ENCODE results near the gene LCE1B. TPM values are rescaled to one million over a fixed set of nuclear protein-coding genes. Genes with fewer than 3 reads are reported as not detected.
A peak's percentile ranks its signal among the peaks of the same experiment; 100 is the strongest.

The LCE1B gene
- total and polyA plus RNA-seq, 8 donors = not detected

GRCh38 chr1:152801333-152801732 lies 10.4 kb upstream of the LCE1B start:
- Histone ChIP-seq H3K27me3 (no peaks in the 10 kb centered on the region), H3K36me3 (no peaks in the 10 kb centered on the region), H3K9me3 (no peaks in the 10 kb centered on the region), H3K4me1 (no peaks in the 10 kb centered on the region), H3K27ac (no peak overlapping the region), H3K4me3 (no peak overlapping the region)
- DNase-seq (no peak), ATAC-seq (no peak)
- intact Hi-C loops (cut with DNase I) = no loop called here
- no peak for TF ChIP-seq CTCF (IDR thresholded peaks at IDR 0.05)

GRCh38 chr1:152806576-152806975 lies 5.2 kb upstream of the LCE1B start, which contains the start of gene LCE1C:
LCE1C (minus strand) TSS chr1:152806651; CDS start chr1:152805478, 1,173 bp downstream.
- intact Hi-C loops (cut with DNase I) = no loop called here
- no peaks in the 10 kb centered on the region for H3K36me3 ChIP-seq
- no peaks in the 10 kb centered on the region for H3K4me1 ChIP-seq
- no peaks in the 10 kb centered on the region for H3K27me3 ChIP-seq
- no peaks in the 10 kb centered on the region for H3K9me3 ChIP-seq
- no peak for ATAC-seq
- DNase-seq = no peak
- no peak within 1 kb of the TSS for H3K4me3 ChIP-seq
- TF ChIP-seq CTCF (IDR thresholded peaks at IDR 0.05) = no peak
- no peak within 1 kb of the TSS for H3K27ac ChIP-seq

- no peaks in the 10 kb centered on the region for H3K27me3 ChIP-seq
- no peak for DNase-seq
- H3K4me1 ChIP-seq = no peaks in the 10 kb centered on the region
- no peak for TF ChIP-seq CTCF (IDR thresholded peaks at IDR 0.05)
- no peak for ATAC-seq
- no peaks in the 10 kb centered on the region for H3K36me3 ChIP-seq
- no peak overlapping the region for H3K27ac ChIP-seq
- no peak overlapping the region for H3K4me3 ChIP-seq
- intact Hi-C loops (cut with DNase I) = no loop called here
- H3K9me3 ChIP-seq = no peaks in the 10 kb centered on the region
Measured at GRCh38 chr1:152811050-152811449, 721 bp upstream of the LCE1B start.

- DNase-seq (no peak), ATAC-seq (no peak)
- H3K4me3 ChIP-seq = no peak overlapping the region
- H3K4me1 ChIP-seq = no peaks in the 10 kb centered on the region
- no peaks in the 10 kb centered on the region for H3K9me3 ChIP-seq
- intact Hi-C loops (cut with DNase I) = no loop called here
- no peak for TF ChIP-seq CTCF (IDR thresholded peaks at IDR 0.05)
- no peak overlapping the region for H3K27ac ChIP-seq
- no peaks in the 10 kb centered on the region for H3K36me3 ChIP-seq
- no peaks in the 10 kb centered on the region for H3K27me3 ChIP-seq
Measured at GRCh38 chr1:152817309-152817708, 5.5 kb downstream of the LCE1B start.

GRCh38 chr1:152823294-152823693 lies 11.5 kb downstream of the LCE1B start:
- no peaks in the 10 kb centered on the region for H3K4me1 ChIP-seq
- H3K27me3 ChIP-seq = peaks cover 0 to 7% of the 10 kb centered on the region in 2 donors
- no peak overlapping the region for H3K4me3 ChIP-seq
- no peak overlapping the region for H3K27ac ChIP-seq
- ATAC-seq = no peak
- no peaks in the 10 kb centered on the region for H3K9me3 ChIP-seq
- no peak for TF ChIP-seq CTCF (IDR thresholded peaks at IDR 0.05)
- no peaks in the 10 kb centered on the region for H3K36me3 ChIP-seq
- peak in 1 of 4 donors; percentile 11 for DNase-seq
- intact Hi-C loops (cut with DNase I) = no loop called here

All from left lung (tissue), 10 donors.